WERI-Rb-1 (cell line): ENCODE measurements around the gene LRP1B.

Source experiments
- DNase-seq: peaks from one replicate; pipeline ENCODE4 v3.0.0-alpha.2; 2020
- H3K27ac ChIP-seq: fragments of 250-450 bp; sonication (Bioruptor Pico); 2 replicates; pipeline ENCODE4 v1.5.1; 2020; ENCODE audit warnings: mild to moderate bottlenecking, moderate library complexity
- H3K27me3 ChIP-seq: fragments of 250-450 bp; sonication (Bioruptor Pico); 2 replicates; pipeline ENCODE4 v1.5.1; 2021; ENCODE audit warnings: mild to moderate bottlenecking, low read depth, moderate library complexity; ENCODE audit not compliant: insufficient read depth, severe bottlenecking
- H3K36me3 ChIP-seq: fragments of 250-450 bp; sonication (Bioruptor Pico); 2 replicates; pipeline ENCODE4 v1.5.1; 2020; ENCODE audit warnings: mild to moderate bottlenecking, moderate library complexity
- H3K4me3 ChIP-seq: 2 replicates; pipeline ENCODE4 v1.5.1; 2011; ENCODE audit warnings: low read depth, mild to moderate bottlenecking, control low read depth, low read length
- H3K9me3 ChIP-seq: fragments of 250-450 bp; sonication (Bioruptor Pico); 2 replicates; pipeline ENCODE4 v1.5.1; 2021; ENCODE audit warnings: mild to moderate bottlenecking, moderate library complexity; ENCODE audit not compliant: severe bottlenecking
- CTCF ChIP-seq: IDR thresholded peaks from 2 replicates; pipeline ENCODE4 v1.5.1; 2011; ENCODE audit warnings: low read depth, mild to moderate bottlenecking, control low read depth, inconsistent platforms, low read length

The LRP1B gene

GRCh38 chr2:142131010-142131669 is at the start of gene LRP1B:
Gene LRP1B (minus strand): TSS chr2:142131016. CDS start chr2:142130729, 287 bp downstream.
- Histone ChIP-seq H3K4me3 (peak within 1 kb of the TSS; percentile 77), H3K9me3 (no peaks in the 10 kb centered on the region), H3K27ac (no peak within 1 kb of the TSS), H3K36me3 (no peaks in the 10 kb centered on the region), H3K27me3 (peaks cover 8% of the 10 kb centered on the region)
- TF ChIP-seq CTCF = no peak
- DNase-seq = peak; percentile 34

GRCh38 chr2:142179686-142180085 is 48.9 kb upstream of the LRP1B start:
- Histone ChIP-seq H3K4me3 (no peak overlapping the region), H3K9me3 (no peaks in the 10 kb centered on the region), H3K27ac (no peak overlapping the region), H3K36me3 (no peaks in the 10 kb centered on the region), H3K27me3 (no peaks in the 10 kb centered on the region)
- peak; percentile 8 for DNase-seq
- no peak for TF ChIP-seq CTCF

- Histone ChIP-seq H3K27me3 (no peaks in the 10 kb centered on the region), H3K27ac (no peak overlapping the region), H3K9me3 (no peaks in the 10 kb centered on the region), H3K36me3 (no peaks in the 10 kb centered on the region), H3K4me3 (no peak overlapping the region)
- no peak for TF ChIP-seq CTCF
- DNase-seq = no peak
Observed at GRCh38 chr2:142178604-142179003, 47.8 kb upstream of the LRP1B start.

GRCh38 chr2:142176941-142177340 is 46.1 kb upstream of the LRP1B start:
- no peaks in the 10 kb centered on the region for H3K36me3 ChIP-seq
- no peak for TF ChIP-seq CTCF
- DNase-seq = peak; percentile 35
- no peaks in the 10 kb centered on the region for H3K9me3 ChIP-seq
- H3K4me3 ChIP-seq = no peak overlapping the region
- no peaks in the 10 kb centered on the region for H3K27me3 ChIP-seq
- H3K27ac ChIP-seq = no peak overlapping the region

GRCh38 chr2:142175813-142176338 is 45.1 kb upstream of the LRP1B start:
- Histone ChIP-seq H3K36me3 (no peaks in the 10 kb centered on the region), H3K27ac (no peak overlapping the region), H3K27me3 (no peaks in the 10 kb centered on the region), H3K4me3 (no peak overlapping the region), H3K9me3 (no peaks in the 10 kb centered on the region)
- DNase-seq = no peak
- TF ChIP-seq CTCF = no peak

- no peaks in the 10 kb centered on the region for H3K9me3 ChIP-seq
- no peak for TF ChIP-seq CTCF
- no peak overlapping the region for H3K4me3 ChIP-seq
- no peak for DNase-seq
- no peak overlapping the region for H3K27ac ChIP-seq
- no peaks in the 10 kb centered on the region for H3K36me3 ChIP-seq
- H3K27me3 ChIP-seq = no peaks in the 10 kb centered on the region
Observed at GRCh38 chr2:142174176-142174575, 43.4 kb upstream of the LRP1B start.
